ENCODE data around the gene ADORA1. TPM values are rescaled to one million over a fixed set of nuclear protein-coding genes. Genes with fewer than 3 reads are reported as not detected.
A peak's percentile ranks its signal among the peaks of the same experiment; 100 is the strongest.

The ADORA1 gene
- total and polyA plus RNA-seq, 2 donors: 1.1 to 1.4 TPM

GRCh38 chr1:203186446-203187303, 59.1 kb downstream of the ADORA1 start, which contains the start of gene CHI3L1:
Gene CHI3L1, minus strand, starts transcription at chr1:203186704. Its CDS starts 81 bp downstream, at chr1:203186623.
- no peak within 1 kb of the TSS for H3K4me3 ChIP-seq (ENCODE audit: low read depth, low read length)
- 53% methylated on average over 14 of the region's 14 CpGs for WGBS
- H3K27ac ChIP-seq (ENCODE audit: low read depth): no peak within 1 kb of the TSS
- H3K4me1 ChIP-seq (ENCODE audit: insufficient read depth): no peaks in the 10 kb centered on the region
- no peak for DNase-seq (ENCODE audit: extremely low spot score)
- no peaks in the 10 kb centered on the region for H3K36me3 ChIP-seq (ENCODE audit: insufficient read depth)

- WGBS: 47% methylated on average over 7 of the region's 7 CpGs
- Histone ChIP-seq H3K36me3 (ENCODE audit: insufficient read depth) (no peaks in the 10 kb centered on the region), H3K4me1 (ENCODE audit: insufficient read depth) (no peaks in the 10 kb centered on the region), H3K27ac (ENCODE audit: low read depth) (no peak overlapping the region), H3K4me3 (ENCODE audit: low read depth, low read length) (no peak overlapping the region)
- no peak for DNase-seq (ENCODE audit: extremely low spot score)
Observed at GRCh38 chr1:203187304-203187685, 59.8 kb downstream of the ADORA1 start.

- H3K4me1 ChIP-seq (ENCODE audit: insufficient read depth): no peaks in the 10 kb centered on the region
- no peak overlapping the region for H3K27ac ChIP-seq (ENCODE audit: low read depth)
- DNase-seq (ENCODE audit: extremely low spot score): no peak
- no peaks in the 10 kb centered on the region for H3K36me3 ChIP-seq (ENCODE audit: insufficient read depth)
- WGBS: 94% methylated on average over 3 of the region's 3 CpGs
- H3K4me3 ChIP-seq (ENCODE audit: low read depth, low read length): no peak overlapping the region
Observed at GRCh38 chr1:203187689-203188264, 60.3 kb downstream of the ADORA1 start.

GRCh38 chr1:203188686-203189232, 61.2 kb downstream of the ADORA1 start:
- Histone ChIP-seq H3K27ac (ENCODE audit: low read depth) (no peak overlapping the region), H3K4me1 (ENCODE audit: insufficient read depth) (no peaks in the 10 kb centered on the region), H3K4me3 (ENCODE audit: low read depth, low read length) (no peak overlapping the region), H3K36me3 (ENCODE audit: insufficient read depth) (no peaks in the 10 kb centered on the region)
- WGBS: 82% methylated on average over 4 of the region's 4 CpGs
- no peak for DNase-seq (ENCODE audit: extremely low spot score)

- Histone ChIP-seq H3K4me1 (ENCODE audit: insufficient read depth) (no peaks in the 10 kb centered on the region), H3K27ac (ENCODE audit: low read depth) (no peak overlapping the region), H3K4me3 (ENCODE audit: low read depth, low read length) (no peak overlapping the region), H3K36me3 (ENCODE audit: insufficient read depth) (no peaks in the 10 kb centered on the region)
- DNase-seq (ENCODE audit: extremely low spot score): no peak
- 49% methylated on average over 7 of the region's 7 CpGs for WGBS
Observed at GRCh38 chr1:203189951-203190352, 62.4 kb downstream of the ADORA1 start.

- Histone ChIP-seq H3K27ac (ENCODE audit: low read depth) (no peak overlapping the region), H3K4me3 (ENCODE audit: low read depth, low read length) (no peak overlapping the region), H3K4me1 (ENCODE audit: insufficient read depth) (no peaks in the 10 kb centered on the region), H3K36me3 (ENCODE audit: insufficient read depth) (no peaks in the 10 kb centered on the region)
- WGBS: 94% methylated on average over 2 of the region's 2 CpGs
- DNase-seq (ENCODE audit: extremely low spot score): no peak
Observed at GRCh38 chr1:203190949-203191348, 63.4 kb downstream of the ADORA1 start.

GRCh38 chr1:203196371-203196770, 68.8 kb downstream of the ADORA1 start:
- H3K4me3 ChIP-seq (ENCODE audit: low read depth, low read length): no peak overlapping the region
- no peak overlapping the region for H3K27ac ChIP-seq (ENCODE audit: low read depth)
- no peaks in the 10 kb centered on the region for H3K36me3 ChIP-seq (ENCODE audit: insufficient read depth)
- 86% methylated on average over 3 of the region's 3 CpGs for WGBS
- DNase-seq (ENCODE audit: extremely low spot score): no peak
- no peaks in the 10 kb centered on the region for H3K4me1 ChIP-seq (ENCODE audit: insufficient read depth)

GRCh38 chr1:203197625-203198024, 70.1 kb downstream of the ADORA1 start:
- DNase-seq (ENCODE audit: extremely low spot score): no peak
- no peaks in the 10 kb centered on the region for H3K4me1 ChIP-seq (ENCODE audit: insufficient read depth)
- no peaks in the 10 kb centered on the region for H3K36me3 ChIP-seq (ENCODE audit: insufficient read depth)
- no peak overlapping the region for H3K27ac ChIP-seq (ENCODE audit: low read depth)
- H3K4me3 ChIP-seq (ENCODE audit: low read depth, low read length): no peak overlapping the region
- 43% methylated on average over 3 of the region's 3 CpGs for WGBS

GRCh38 chr1:203199002-203199401, 71.5 kb downstream of the ADORA1 start:
- Histone ChIP-seq H3K4me1 (ENCODE audit: insufficient read depth) (no peaks in the 10 kb centered on the region), H3K4me3 (ENCODE audit: low read depth, low read length) (no peak overlapping the region), H3K27ac (ENCODE audit: low read depth) (no peak overlapping the region), H3K36me3 (ENCODE audit: insufficient read depth) (no peaks in the 10 kb centered on the region)
- 92% methylated on average over 3 of the region's 3 CpGs for WGBS
- DNase-seq (ENCODE audit: extremely low spot score): no peak

GRCh38 chr1:203199481-203199815, 71.9 kb downstream of the ADORA1 start:
- Histone ChIP-seq H3K4me1 (ENCODE audit: insufficient read depth) (no peaks in the 10 kb centered on the region), H3K4me3 (ENCODE audit: low read depth, low read length) (no peak overlapping the region), H3K27ac (ENCODE audit: low read depth) (peak overlapping the region; percentile 57), H3K36me3 (ENCODE audit: insufficient read depth) (no peaks in the 10 kb centered on the region)
- no peak for DNase-seq (ENCODE audit: extremely low spot score)
- 68% methylated on average over 6 of the region's 6 CpGs for WGBS

- WGBS: 33% methylated on average over 8 of the region's 8 CpGs
- H3K36me3 ChIP-seq (ENCODE audit: insufficient read depth): no peaks in the 10 kb centered on the region
- H3K4me3 ChIP-seq (ENCODE audit: low read depth, low read length): no peak overlapping the region
- H3K4me1 ChIP-seq (ENCODE audit: insufficient read depth): no peaks in the 10 kb centered on the region
- H3K27ac ChIP-seq (ENCODE audit: low read depth): peak overlapping the region; percentile 57
- no peak for DNase-seq (ENCODE audit: extremely low spot score)
Observed at GRCh38 chr1:203199816-203200571, 72.5 kb downstream of the ADORA1 start.

- Histone ChIP-seq H3K4me1 (ENCODE audit: insufficient read depth) (no peaks in the 10 kb centered on the region), H3K36me3 (ENCODE audit: insufficient read depth) (no peaks in the 10 kb centered on the region), H3K4me3 (ENCODE audit: low read depth, low read length) (no peak overlapping the region), H3K27ac (ENCODE audit: low read depth) (peak overlapping the region; percentile 51)
- 73% methylated on average over 1 of the region's 1 CpG for WGBS
- no peak for DNase-seq (ENCODE audit: extremely low spot score)
Observed at GRCh38 chr1:203200916-203201315, 73.4 kb downstream of the ADORA1 start.

- Histone ChIP-seq H3K4me3 (ENCODE audit: low read depth, low read length) (no peak overlapping the region), H3K36me3 (ENCODE audit: insufficient read depth) (no peaks in the 10 kb centered on the region), H3K27ac (ENCODE audit: low read depth) (peak overlapping the region; percentile 57), H3K4me1 (ENCODE audit: insufficient read depth) (no peaks in the 10 kb centered on the region)
- DNase-seq (ENCODE audit: extremely low spot score): no peak
- WGBS: 80% methylated on average over 10 of the region's 10 CpGs
Observed at GRCh38 chr1:203201516-203202205, 74.1 kb downstream of the ADORA1 start.
